Measurements from ENCODE around the gene GRAMD2A. TPM values are rescaled to one million over a fixed set of nuclear protein-coding genes. Genes with fewer than 3 reads are reported as not detected.

The GRAMD2A gene
- total RNA-seq, 1 donor from 2014 or later: not detected

- DNase-seq (ENCODE audit: low spot score in 2 of 2): no peak
- TF ChIP-seq CTCF (IDR thresholded peaks at IDR 0.05): no peak
- intact Hi-C loops (cut with DNase I): no loop called here
- Histone ChIP-seq H3K4me1 (no peaks in the 10 kb centered on the region), H3K9me3 (no peaks in the 10 kb centered on the region), H3K36me3 (no peaks in the 10 kb centered on the region), H3K4me3 (no peak overlapping the region), H3K27ac (no peak overlapping the region), H3K27me3 (no peaks in the 10 kb centered on the region)
These were observed 51.4 kb downstream of the GRAMD2A start for GRCh38 chr15:72146221-72146620.

GRCh38 chr15:72141171-72142084 is 56.2 kb downstream of the GRAMD2A start:
- Histone ChIP-seq H3K9me3 (no peaks in the 10 kb centered on the region), H3K27me3 (no peaks in the 10 kb centered on the region), H3K27ac (no peak overlapping the region), H3K4me1 (no peaks in the 10 kb centered on the region), H3K4me3 (no peak overlapping the region), H3K36me3 (peaks cover 0 to 8% of the 10 kb centered on the region in 2 donors)
- DNase-seq (ENCODE audit: low spot score in 2 of 2): no peak
- intact Hi-C loops (cut with DNase I): no loop called here
- TF ChIP-seq CTCF (IDR thresholded peaks at IDR 0.05): no peak

DNA sequence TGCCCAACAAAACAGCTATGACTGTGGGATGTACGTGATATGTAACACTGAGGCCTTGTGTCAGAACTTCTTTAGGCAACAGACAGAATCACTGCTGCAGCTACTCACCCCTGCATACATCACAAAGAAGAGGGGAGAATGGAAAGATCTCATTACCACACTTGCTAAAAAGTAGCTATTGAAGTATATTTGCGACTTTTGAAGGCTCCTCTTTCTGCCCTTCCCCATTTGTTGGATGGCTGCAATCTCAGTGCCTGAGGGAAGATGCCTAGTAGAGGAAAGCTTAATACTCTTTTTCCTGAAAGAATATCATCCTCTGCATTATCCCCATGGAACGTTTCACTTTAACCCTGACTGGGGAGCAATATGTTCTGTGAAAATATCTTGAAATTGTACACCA is 57.5 kb downstream of the GRAMD2A start:
- TF ChIP-seq CTCF (IDR thresholded peaks at IDR 0.05): no peak
- Histone ChIP-seq H3K4me3 (no peak overlapping the region), H3K4me1 (no peaks in the 10 kb centered on the region), H3K27me3 (no peaks in the 10 kb centered on the region), H3K27ac (no peak overlapping the region), H3K36me3 (peaks cover 0 to 8% of the 10 kb centered on the region in 2 donors), H3K9me3 (no peaks in the 10 kb centered on the region)
- intact Hi-C loops (cut with DNase I): no loop called here
- no peak for DNase-seq (ENCODE audit: low spot score in 2 of 2)

DNA sequence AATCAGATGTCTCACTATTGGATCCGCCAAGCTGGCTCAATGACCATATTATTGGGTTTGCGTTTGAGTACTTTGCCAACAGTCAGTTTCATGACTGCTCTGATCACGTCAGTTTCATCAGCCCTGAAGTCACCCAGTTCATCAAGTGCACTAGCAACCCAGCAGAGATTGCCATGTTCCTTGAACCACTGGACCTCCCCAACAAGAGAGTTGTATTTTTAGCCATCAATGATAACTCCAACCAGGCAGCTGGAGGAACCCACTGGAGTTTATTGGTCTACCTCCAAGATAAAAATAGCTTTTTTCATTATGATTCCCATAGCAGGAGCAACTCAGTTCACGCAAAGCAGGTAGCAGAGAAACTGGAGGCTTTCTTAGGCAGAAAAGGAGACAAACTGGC is 57.9 kb downstream of the GRAMD2A start:
- no peaks in the 10 kb centered on the region for H3K4me1 ChIP-seq
- no peaks in the 10 kb centered on the region for H3K9me3 ChIP-seq
- intact Hi-C loops (cut with DNase I): no loop called here
- no peak overlapping the region for H3K4me3 ChIP-seq
- TF ChIP-seq CTCF (IDR thresholded peaks at IDR 0.05): no peak
- no peak overlapping the region for H3K27ac ChIP-seq
- H3K27me3 ChIP-seq: no peaks in the 10 kb centered on the region
- DNase-seq (ENCODE audit: low spot score in 2 of 2): no peak
- H3K36me3 ChIP-seq: peaks cover 0 to 8% of the 10 kb centered on the region in 2 donors

DNA sequence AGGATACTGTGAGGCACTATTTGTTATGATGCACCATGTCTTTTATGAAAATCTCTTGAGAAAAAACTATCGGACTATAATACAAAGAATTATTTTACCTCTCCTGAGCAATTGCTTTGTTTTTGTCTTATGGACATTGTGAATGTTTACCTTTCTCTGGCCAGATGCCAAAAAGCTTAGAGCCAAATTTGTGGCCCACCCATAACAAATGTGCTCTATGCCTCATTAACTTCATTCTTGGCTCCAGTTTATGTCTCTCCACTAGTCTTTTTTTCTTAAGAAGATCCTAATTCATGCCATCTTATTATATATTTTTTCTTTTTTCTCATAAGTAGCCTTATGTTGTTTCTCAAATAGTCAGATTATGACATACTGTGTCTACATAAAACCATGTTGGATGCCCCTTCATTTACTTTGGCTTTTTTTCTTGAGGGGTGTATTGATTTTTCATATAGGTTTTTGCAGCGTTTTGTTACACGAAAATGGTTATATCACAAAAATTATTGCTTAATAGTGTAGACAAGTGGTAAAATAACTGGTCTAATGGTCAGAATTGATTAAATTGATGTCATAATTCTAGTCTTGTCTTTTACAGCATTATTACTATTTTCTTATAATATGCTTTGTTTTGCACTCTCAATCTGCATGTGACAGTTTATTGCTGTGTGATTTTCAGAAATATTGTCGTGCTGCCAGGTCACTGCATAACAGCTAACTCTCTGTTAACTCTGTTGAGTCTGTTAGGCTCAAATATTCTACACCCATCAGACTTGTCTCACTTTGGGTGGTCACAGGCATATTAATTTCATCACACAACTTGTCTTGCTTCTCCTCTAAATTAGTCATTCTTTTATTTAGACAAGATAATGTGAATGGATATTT is 61.2 kb downstream of the GRAMD2A start:
- Histone ChIP-seq H3K27me3 (no peaks in the 10 kb centered on the region), H3K36me3 (peaks cover 0 to 8% of the 10 kb centered on the region in 2 donors), H3K27ac (no peak overlapping the region), H3K4me3 (no peak overlapping the region), H3K4me1 (no peaks in the 10 kb centered on the region), H3K9me3 (no peaks in the 10 kb centered on the region)
- TF ChIP-seq CTCF (IDR thresholded peaks at IDR 0.05): no peak
- intact Hi-C loops (cut with DNase I): no loop called here
- no peak for DNase-seq (ENCODE audit: low spot score in 2 of 2)
